GM12891 (cell line): Measurements from ENCODE around the gene HMGCS1.

Experiments
- POLR2A ChIP-seq: IDR thresholded peaks from 2 replicates; pipeline ENCODE4 v1.6.1; 2011; ENCODE audit warnings: low read depth, low read length, control low read depth
- POLR2AphosphoS5 ChIP-seq: IDR thresholded peaks from 2 replicates; pipeline ENCODE4 v1.6.1; 2011; ENCODE audit warnings: low read depth, low read length, control low read depth

DNA sequence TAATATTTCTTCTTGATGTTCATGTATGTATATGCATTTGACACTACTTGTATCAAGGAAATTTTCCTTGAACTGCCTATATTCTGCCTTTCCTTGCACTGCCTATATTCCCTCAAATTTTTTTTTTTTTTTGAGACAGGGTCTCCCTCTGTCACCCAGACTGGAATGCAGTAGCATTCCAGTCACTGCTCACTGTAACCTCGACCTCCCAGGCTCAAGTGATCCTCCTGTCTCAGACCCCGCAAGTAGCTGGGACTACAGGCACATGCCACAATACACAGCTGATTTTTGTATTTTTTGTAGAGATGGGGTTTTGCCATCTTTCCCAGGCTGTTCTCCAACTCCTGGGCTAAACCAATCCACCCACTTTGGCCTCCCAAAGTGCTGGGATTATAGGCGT is 4.1 kb downstream of the HMGCS1 start:
- TF ChIP-seq POLR2AphosphoS5: no peak
- TF ChIP-seq POLR2A: no peak
